ENCODE data around the gene SELENOV.
A peak's percentile ranks its signal among the peaks of the same experiment; 100 is the strongest.
"Not testable (repeated sequence)": the region's sequence is repeated elsewhere in the genome, so short reads cannot be mapped to it uniquely, and the experiment has no call there.

SELENOV gene

GRCh38 chr19:39471756-39472536, 43.0 kb upstream of the SELENOV start:
- FAIRE-seq (no peak), DNase-seq (ENCODE audit: insufficient read length, low spot score) (no peak)
- TF ChIP-seq CTCF (IDR thresholded peaks at IDR 0.05; ENCODE audit: insufficient read depth, missing control alignments) = no peak

- DNase-seq (ENCODE audit: insufficient read length, low spot score) (no peak), FAIRE-seq (no peak)
- TF ChIP-seq CTCF (IDR thresholded peaks at IDR 0.05; ENCODE audit: insufficient read depth, missing control alignments) = no peak
Measured at GRCh38 chr19:39472746-39473442, 42.0 kb upstream of the SELENOV start.

GRCh38 chr19:39473443-39473960, 41.4 kb upstream of the SELENOV start:
- FAIRE-seq (no peak), DNase-seq (ENCODE audit: insufficient read length, low spot score) (no peak)
- TF ChIP-seq CTCF (IDR thresholded peaks at IDR 0.05; ENCODE audit: insufficient read depth, missing control alignments) = no peak

GRCh38 chr19:39474139-39474620, 40.8 kb upstream of the SELENOV start:
- TF ChIP-seq CTCF (IDR thresholded peaks at IDR 0.05; ENCODE audit: insufficient read depth, missing control alignments) = peak; percentile 76
- DNase-seq (ENCODE audit: insufficient read length, low spot score) = peak; percentile 75
- FAIRE-seq = no peak

- DNase-seq (ENCODE audit: insufficient read length, low spot score) (no peak), FAIRE-seq (no peak)
- TF ChIP-seq CTCF (IDR thresholded peaks at IDR 0.05; ENCODE audit: insufficient read depth, missing control alignments) = no peak
Measured at GRCh38 chr19:39475748-39476147, 39.2 kb upstream of the SELENOV start.

- FAIRE-seq; DNase-seq (ENCODE audit: insufficient read length, low spot score): not testable (repeated sequence)
Measured at GRCh38 chr19:39479319-39479801, 35.6 kb upstream of the SELENOV start.

GRCh38 chr19:39479916-39480315, 35.0 kb upstream of the SELENOV start:
- DNase-seq (ENCODE audit: insufficient read length, low spot score) (no peak), FAIRE-seq (no peak)
- TF ChIP-seq CTCF (IDR thresholded peaks at IDR 0.05; ENCODE audit: insufficient read depth, missing control alignments) = no peak
